ENCODE results near the gene ELOA.
"Not testable (repeated sequence)": the region's sequence is repeated elsewhere in the genome, so short reads cannot be mapped to it uniquely, and the experiment has no call there.

ELOA gene

GRCh38 chr1:23801338-23801748, 58.1 kb downstream of the ELOA start:
- no peak for DNase-seq (ENCODE audit: low read depth)

GRCh38 chr1:23801876-23802275, 58.6 kb downstream of the ELOA start:
- no peak for DNase-seq (ENCODE audit: low read depth)

- not testable (repeated sequence) for DNase-seq (ENCODE audit: low read depth)
Observed at GRCh38 chr1:23802809-23803342, 59.6 kb downstream of the ELOA start.

GRCh38 chr1:23803674-23804073, 60.4 kb downstream of the ELOA start:
- DNase-seq (ENCODE audit: low read depth): no peak

GRCh38 chr1:23804183-23804835, 61.0 kb downstream of the ELOA start:
- no peak for DNase-seq (ENCODE audit: low read depth)

GRCh38 chr1:23805025-23805424, 61.8 kb downstream of the ELOA start:
- no peak for DNase-seq (ENCODE audit: low read depth)

- DNase-seq (ENCODE audit: low read depth): no peak
Observed at GRCh38 chr1:23806280-23806679, 63.0 kb downstream of the ELOA start.

- no peak for DNase-seq (ENCODE audit: low read depth)
Observed at GRCh38 chr1:23807453-23807852, 64.2 kb downstream of the ELOA start.

GRCh38 chr1:23809751-23810171, 66.5 kb downstream of the ELOA start:
- DNase-seq (ENCODE audit: low read depth): no peak

GRCh38 chr1:23810818-23811540, 67.7 kb downstream of the ELOA start:
- DNase-seq (ENCODE audit: low read depth): no peak

All from HS-27A (cell line).